GM12878 (cell line): Measurements from ENCODE around the gene BBLN. TPM values are rescaled to one million over a fixed set of nuclear protein-coding genes. Genes with fewer than 3 reads are reported as not detected.

Experiments used
- BRCA1 ChIP-seq: IDR thresholded peaks from 2 replicates; pipeline ENCODE4 v1.6.1; 2011; ENCODE audit warnings: low read depth, low read length, improper control_type of control experiment
- CREB1 ChIP-seq: IDR thresholded peaks from 2 replicates; pipeline ENCODE4 v1.6.1; 2012; ENCODE audit warnings: low read depth, mild to moderate bottlenecking, inconsistent platforms
- CUX1 ChIP-seq: IDR thresholded peaks from 2 replicates; pipeline ENCODE4 v1.6.1; 2012; ENCODE audit warnings: improper control_type of control experiment, low read depth, low read length; ENCODE audit not compliant: insufficient replicate concordance
- EED ChIP-seq: sonication (generic); IDR thresholded peaks from 2 replicates; pipeline ENCODE4 v1.6.1; 2016; ENCODE audit warnings: antibody characterized with exemption, low read depth
- FOS ChIP-seq: IDR thresholded peaks from 3 replicates; pipeline ENCODE4 v1.6.1; 2011; ENCODE audit warnings: borderline replicate concordance; ENCODE audit not compliant: insufficient read length; ENCODE audit errors: extremely low read depth
- GATAD2B ChIP-seq: fragments of 450-650 bp; conservative IDR thresholded peaks from 2 replicates; pipeline ENCODE4 v1.6.1; 2017; ENCODE audit warnings: low read depth, mild to moderate bottlenecking, moderate library complexity
- IKZF1 ChIP-seq: fragments of 450-650 bp; conservative IDR thresholded peaks from 2 replicates; pipeline ENCODE4 v1.6.1; 2017; ENCODE audit warnings: antibody characterized with exemption, mild to moderate bottlenecking
- KLF5 ChIP-seq: fragments of 450-650 bp; IDR thresholded peaks from 2 replicates; pipeline ENCODE4 v1.6.1; 2014; ENCODE audit warnings: mild to moderate bottlenecking; ENCODE audit not compliant: partially characterized antibody
- NKRF ChIP-seq: fragments of 450-650 bp; conservative IDR thresholded peaks from 2 replicates; pipeline ENCODE4 v1.6.1; 2017; ENCODE audit warnings: mild to moderate bottlenecking, moderate library complexity
- NRF1 ChIP-seq: conservative IDR thresholded peaks from 2 replicates; pipeline ENCODE4 v1.6.1; 2011; ENCODE audit warnings: mild to moderate bottlenecking, low read depth, low read length, improper control_type of control experiment
- SMARCA5 ChIP-seq: fragments of 450-650 bp; IDR thresholded peaks from 2 replicates; pipeline ENCODE4 v1.6.1; 2017; ENCODE audit warnings: mild to moderate bottlenecking
- SP1 ChIP-seq: IDR thresholded peaks from one replicate; pipeline ENCODE4 v1.6.1; 2011; ENCODE audit warnings: low read depth, low read length
- STAT3 ChIP-seq: IDR thresholded peaks from 2 replicates; pipeline ENCODE4 v1.6.1; 2011; ENCODE audit warnings: low read depth, low read length, improper control_type of control experiment
- TBL1XR1 ChIP-seq: IDR thresholded peaks from 2 replicates; pipeline ENCODE4 v1.6.1; 2012; ENCODE audit warnings: low read depth, low read length, improper control_type of control experiment
- ZBTB33 ChIP-seq: fragments of 450-650 bp; IDR thresholded peaks from 2 replicates; pipeline ENCODE4 v1.6.1; 2017; ENCODE audit warnings: mild to moderate bottlenecking
- ZNF622 ChIP-seq: fragments of 450-650 bp; IDR thresholded peaks from 2 replicates; pipeline ENCODE4 v1.6.1; 2017; ENCODE audit warnings: mild to moderate bottlenecking, inconsistent platforms
- polyA plus RNA-seq, 11 experiments: library from polyadenylated mRNA; depleted of rRNA in 4 of 11; unstranded in 6 of 11; stranded (reverse) in 5 of 11; fragments of >200 nt; fragmentation: Nextera tagmentation in 4 of 11; fragmentation: Illumina TruSeq in 1 of 11; extraction: Ambion mirVana in 4 of 11; extraction: Trizol in 1 of 11; gene quantifications; 1 replicate in 1 of 11; 2 replicates in 10 of 11; pipeline versions ENCODE4 v1.2.1 to v1.2.3, GENCODE V29; 2011 to 2016; ENCODE audit warnings: inconsistent platforms in 2 of 11, missing spikeins in 2 of 11, low read depth in 1 of 11
- total RNA-seq, 4 experiments: library from RNA; depleted of rRNA in 3 of 4; stranded (reverse); fragments of >200 nt in 3 of 4; fragmentation: Illumina TruSeq in 1 of 4; extraction: Trizol in 1 of 4; gene quantifications; 2 replicates each; pipeline versions ENCODE4 v1.2.1 to v1.2.3, GENCODE V29; 2013 to 2021
- TF ChIP-seq, protein P1 (sequence below): IDR thresholded peaks from 2 replicates; pipeline ENCODE4 v1.6.1; 2012; ENCODE audit warnings: low read depth, low read length, improper control_type of control experiment
- TF ChIP-seq, protein P2 (sequence below): fragments of 450-650 bp; IDR thresholded peaks from 2 replicates; pipeline ENCODE4 v1.6.1; 2016; ENCODE audit warnings: mild to moderate bottlenecking
- TF ChIP-seq, protein P3 (sequence below): IDR thresholded peaks from 2 replicates; pipeline ENCODE4 v1.6.1; 2012; ENCODE audit warnings: low read depth, low read length, improper control_type of control experiment

BBLN gene
- total and polyA plus RNA-seq, 10 of the 15 experiments (the other 5 are each of a cell fraction or from before 2014, with no cell fraction given) = 3.8 to 194 (median 66.2) TPM

GRCh38 chr9:128178806-128179431 is 18.9 kb downstream of the BBLN start (continued):
- no peak for TF ChIP-seq NKRF
- TF ChIP-seq GATAD2B = no peak
- TF ChIP-seq TBL1XR1 = no peak
- TF ChIP-seq BRCA1 = no peak
- TF ChIP-seq FOS = no peak
- no peak for TF ChIP-seq ZNF622
- TF ChIP-seq CUX1 = no peak
- TF ChIP-seq, protein P1, sequence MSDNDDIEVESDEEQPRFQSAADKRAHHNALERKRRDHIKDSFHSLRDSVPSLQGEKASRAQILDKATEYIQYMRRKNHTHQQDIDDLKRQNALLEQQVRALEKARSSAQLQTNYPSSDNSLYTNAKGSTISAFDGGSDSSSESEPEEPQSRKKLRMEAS = no peak
- TF ChIP-seq, protein P2, sequence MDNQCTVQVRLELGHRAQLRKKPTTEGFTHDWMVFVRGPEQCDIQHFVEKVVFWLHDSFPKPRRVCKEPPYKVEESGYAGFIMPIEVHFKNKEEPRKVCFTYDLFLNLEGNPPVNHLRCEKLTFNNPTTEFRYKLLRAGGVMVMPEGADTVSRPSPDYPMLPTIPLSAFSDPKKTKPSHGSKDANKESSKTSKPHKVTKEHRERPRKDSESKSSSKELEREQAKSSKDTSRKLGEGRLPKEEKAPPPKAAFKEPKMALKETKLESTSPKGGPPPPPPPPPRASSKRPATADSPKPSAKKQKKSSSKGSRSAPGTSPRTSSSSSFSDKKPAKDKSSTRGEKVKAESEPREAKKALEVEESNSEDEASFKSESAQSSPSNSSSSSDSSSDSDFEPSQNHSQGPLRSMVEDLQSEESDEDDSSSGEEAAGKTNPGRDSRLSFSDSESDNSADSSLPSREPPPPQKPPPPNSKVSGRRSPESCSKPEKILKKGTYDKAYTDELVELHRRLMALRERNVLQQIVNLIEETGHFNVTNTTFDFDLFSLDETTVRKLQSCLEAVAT = no peak
- 0 out of 2 replicates have a peak, but pooled peaks have one; percentile 49 for TF ChIP-seq ZBTB33
- TF ChIP-seq, protein P3, sequence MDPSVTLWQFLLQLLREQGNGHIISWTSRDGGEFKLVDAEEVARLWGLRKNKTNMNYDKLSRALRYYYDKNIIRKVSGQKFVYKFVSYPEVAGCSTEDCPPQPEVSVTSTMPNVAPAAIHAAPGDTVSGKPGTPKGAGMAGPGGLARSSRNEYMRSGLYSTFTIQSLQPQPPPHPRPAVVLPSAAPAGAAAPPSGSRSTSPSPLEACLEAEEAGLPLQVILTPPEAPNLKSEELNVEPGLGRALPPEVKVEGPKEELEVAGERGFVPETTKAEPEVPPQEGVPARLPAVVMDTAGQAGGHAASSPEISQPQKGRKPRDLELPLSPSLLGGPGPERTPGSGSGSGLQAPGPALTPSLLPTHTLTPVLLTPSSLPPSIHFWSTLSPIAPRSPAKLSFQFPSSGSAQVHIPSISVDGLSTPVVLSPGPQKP = no peak
- TF ChIP-seq EED = no peak
- TF ChIP-seq SP1 = no peak
- TF ChIP-seq IKZF1 = peak; percentile 83
- no peak for TF ChIP-seq SMARCA5
- no peak for TF ChIP-seq CREB1
- TF ChIP-seq STAT3 = no peak
- no peak for TF ChIP-seq KLF5
- TF ChIP-seq NRF1 = no peak
